Measurements from ENCODE around the gene BEND5.

The BEND5 gene, protein sequence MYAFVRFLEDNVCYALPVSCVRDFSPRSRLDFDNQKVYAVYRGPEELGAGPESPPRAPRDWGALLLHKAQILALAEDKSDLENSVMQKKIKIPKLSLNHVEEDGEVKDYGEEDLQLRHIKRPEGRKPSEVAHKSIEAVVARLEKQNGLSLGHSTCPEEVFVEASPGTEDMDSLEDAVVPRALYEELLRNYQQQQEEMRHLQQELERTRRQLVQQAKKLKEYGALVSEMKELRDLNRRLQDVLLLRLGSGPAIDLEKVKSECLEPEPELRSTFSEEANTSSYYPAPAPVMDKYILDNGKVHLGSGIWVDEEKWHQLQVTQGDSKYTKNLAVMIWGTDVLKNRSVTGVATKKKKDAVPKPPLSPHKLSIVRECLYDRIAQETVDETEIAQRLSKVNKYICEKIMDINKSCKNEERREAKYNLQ

DNA sequence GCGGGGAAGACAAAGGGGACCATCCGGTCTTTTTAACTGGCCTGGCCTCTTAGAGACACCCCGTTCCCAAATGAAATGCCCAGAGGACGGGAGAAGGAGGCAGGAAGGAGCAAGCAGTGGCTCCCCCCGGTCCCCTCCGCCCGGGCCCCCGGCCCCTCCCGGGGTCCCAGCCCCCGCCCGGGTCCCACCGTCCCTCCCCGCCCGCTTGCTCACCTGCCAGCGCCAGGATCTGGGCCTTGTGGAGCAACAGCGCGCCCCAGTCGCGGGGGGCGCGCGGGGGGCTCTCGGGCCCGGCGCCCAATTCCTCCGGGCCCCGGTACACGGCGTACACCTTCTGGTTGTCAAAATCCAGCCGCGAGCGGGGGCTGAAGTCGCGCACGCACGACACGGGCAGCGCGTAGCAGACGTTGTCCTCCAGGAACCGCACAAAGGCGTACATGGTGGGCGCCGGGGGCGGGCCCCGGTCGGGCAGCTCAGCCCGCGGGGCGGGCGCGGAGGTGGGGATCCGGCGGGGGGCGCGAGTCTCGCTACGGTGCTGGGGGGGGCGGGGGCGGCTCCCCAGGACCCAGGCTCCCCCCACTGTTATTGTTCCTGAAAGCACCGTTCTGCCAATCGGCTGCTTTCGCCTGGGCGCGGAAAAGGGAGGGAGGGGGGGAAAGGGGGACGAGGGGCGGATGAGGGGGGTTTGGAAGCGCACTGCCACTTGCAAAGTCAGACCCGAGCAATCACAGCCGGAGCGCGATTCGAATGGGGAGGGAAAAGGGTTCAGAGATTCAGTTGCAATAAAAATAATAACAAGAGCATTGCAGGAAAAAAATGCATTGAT lies at the start of gene BEND5:
Gene BEND5, minus strand, starts transcription at position 499 of the 826 bp plus-strand sequence. Its CDS starts 60 bp downstream, at position 439.
- DNase-seq = peak; percentile 72

GRCh38 chr1:48823168-48823567 lies 46.5 kb upstream of the BEND5 start:
- no peak for DNase-seq

DNA sequence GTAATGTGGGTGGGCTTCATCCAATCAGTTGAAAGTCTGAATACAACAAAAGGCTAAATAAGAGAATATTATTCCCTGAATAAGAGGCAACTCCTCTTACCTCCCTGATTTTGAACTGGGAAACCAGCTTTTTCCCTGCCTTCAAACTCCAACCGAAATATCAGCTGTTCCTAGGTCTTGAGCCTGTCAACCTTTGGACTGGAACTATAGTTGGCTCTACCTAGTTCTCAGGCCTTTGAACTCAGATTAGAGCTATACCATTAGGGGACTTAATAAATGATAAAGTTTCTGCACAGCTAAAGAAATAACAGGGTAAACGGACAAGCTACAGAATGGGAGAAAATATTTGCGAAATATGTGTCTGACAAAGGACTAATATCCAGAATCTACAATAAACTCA lies 43.8 kb upstream of the BEND5 start:
- no peak for DNase-seq

GRCh38 chr1:48817505-48818114 lies 40.9 kb upstream of the BEND5 start:
- DNase-seq = peak; percentile 32

- no peak for DNase-seq
These were observed 34.0 kb upstream of the BEND5 start for GRCh38 chr1:48810740-48811139.

- DNase-seq = no peak
These were observed 31.8 kb upstream of the BEND5 start for GRCh38 chr1:48808496-48808895.

DNA sequence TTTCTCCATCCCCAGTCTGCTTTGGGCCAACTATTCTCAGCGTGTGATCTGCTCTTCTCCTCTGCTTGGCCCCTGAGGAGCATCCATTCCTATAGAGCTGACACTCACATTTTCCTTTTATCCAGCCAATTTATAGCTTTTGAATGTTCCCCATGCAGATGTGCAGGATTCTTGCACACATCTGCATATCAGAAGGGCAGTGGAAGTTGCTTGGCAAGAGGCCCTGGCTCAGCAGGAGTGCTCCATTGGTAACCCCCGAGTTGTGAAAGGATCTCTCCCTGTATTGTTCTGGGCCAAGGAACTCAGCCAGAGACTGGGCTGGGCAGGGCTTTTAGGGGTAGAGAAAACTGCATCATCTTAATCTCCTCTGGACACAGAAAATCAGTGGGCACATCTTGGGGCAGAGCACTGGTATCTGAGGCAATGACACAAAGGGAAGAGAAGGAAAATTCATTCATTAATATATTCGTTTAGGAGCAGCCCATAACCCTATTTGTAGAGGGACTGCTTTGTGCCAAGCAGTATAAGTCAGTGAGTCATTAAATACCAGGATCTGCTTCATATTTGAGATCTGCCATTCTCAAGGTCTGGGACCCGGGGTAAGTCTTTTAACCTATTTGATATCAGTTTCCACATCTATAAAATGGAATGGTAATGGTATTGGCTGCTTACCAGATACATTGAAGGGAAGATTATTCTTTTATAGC lies 31.0 kb upstream of the BEND5 start:
- no peak for DNase-seq

GRCh38 chr1:48803474-48803873 lies 26.8 kb upstream of the BEND5 start:
- DNase-seq = no peak

GRCh38 chr1:48794816-48795215 lies 18.1 kb upstream of the BEND5 start:
- no peak for DNase-seq

DNA sequence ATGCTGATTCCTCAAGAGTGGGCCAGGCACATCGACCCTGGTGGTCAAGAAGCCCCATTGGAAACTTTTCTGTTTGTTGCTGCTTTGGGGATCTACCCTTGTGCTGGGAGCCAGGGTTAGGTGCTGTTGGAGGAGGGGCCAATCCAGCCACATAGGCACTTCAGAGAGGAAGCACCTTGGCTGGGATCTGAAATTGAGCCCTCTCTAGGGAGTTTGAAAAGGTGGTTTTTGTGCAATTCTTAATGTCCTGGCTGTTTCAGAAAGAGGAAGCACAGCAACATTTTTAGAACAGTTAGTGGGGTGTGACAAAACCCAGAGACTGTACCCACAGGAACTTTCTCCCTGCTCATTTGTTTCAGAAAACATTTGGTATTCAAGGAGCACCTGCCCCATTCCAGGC lies 17.2 kb upstream of the BEND5 start:
- DNase-seq = peak; percentile 71

DNA sequence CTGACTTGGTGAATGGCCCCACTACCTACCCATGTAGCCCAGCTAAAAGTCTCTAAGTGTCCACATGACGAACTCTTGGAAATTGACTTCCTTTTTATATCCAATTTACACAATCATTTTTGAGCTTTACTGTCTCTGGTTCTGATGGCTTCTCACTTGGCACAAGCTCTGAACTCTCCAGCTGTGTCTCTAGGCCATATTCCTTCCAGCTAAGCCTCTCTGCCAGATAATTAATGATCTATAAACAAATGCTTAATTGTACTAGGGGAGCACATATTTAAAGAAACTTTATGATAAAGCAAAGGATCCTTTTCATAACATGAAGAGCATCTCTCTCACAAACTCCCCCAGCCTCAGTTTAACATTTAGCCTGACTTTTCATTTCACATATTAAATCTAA lies 16.3 kb upstream of the BEND5 start:
- no peak for DNase-seq

GRCh38 chr1:48790397-48790796 lies 13.7 kb upstream of the BEND5 start:
- no peak for DNase-seq

DNA sequence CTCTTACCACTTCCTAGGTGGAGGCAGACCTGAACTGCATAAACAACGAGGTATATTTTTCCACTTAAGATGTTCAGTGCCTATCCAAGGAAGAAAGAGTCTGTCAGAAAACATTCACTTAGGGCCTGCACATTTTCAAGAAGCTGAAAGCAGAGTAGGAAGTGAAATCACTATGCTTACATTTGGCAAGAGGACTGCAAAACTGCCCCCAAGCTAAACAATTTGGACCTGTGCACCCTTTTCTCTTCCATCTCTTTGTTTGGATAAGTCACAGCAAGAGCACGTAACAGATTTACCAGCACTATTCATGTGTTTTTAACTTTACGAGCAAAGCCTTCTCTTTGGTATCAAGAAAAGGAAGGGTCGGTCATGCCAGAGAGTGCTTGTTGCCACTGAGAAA lies 13.2 kb upstream of the BEND5 start:
- DNase-seq = no peak

- DNase-seq = no peak
These were observed 9.2 kb upstream of the BEND5 start for GRCh38 chr1:48785869-48786268.

GRCh38 chr1:48784301-48784700 lies 7.6 kb upstream of the BEND5 start:
- DNase-seq = no peak

- DNase-seq = no peak
These were observed 666 bp upstream of the BEND5 start for GRCh38 chr1:48777219-48777895.

GRCh38 chr1:48775831-48776392 lies 779 bp downstream of the BEND5 start:
- no peak for DNase-seq

DNA sequence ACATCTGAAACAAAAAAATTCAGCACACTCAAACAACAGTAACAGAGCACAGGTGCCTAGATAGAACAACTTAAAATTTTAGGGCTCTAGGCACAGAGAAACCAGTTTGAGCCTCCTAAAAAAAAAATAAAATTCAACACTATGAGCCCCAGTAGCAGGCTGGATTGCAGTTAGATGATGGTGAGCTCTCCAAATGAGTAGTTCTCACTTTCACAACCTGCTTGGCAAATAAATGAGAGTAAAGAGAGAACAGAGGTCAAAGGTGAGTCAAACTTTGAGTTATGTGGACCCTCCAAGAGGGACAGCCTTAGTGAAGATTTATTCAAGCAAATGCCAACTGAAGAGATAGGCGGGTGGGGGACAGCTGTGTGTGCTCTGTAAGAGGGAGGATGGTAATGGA lies 3.6 kb downstream of the BEND5 start:
- no peak for DNase-seq

GRCh38 chr1:48772211-48772610 lies 4.5 kb downstream of the BEND5 start:
- no peak for DNase-seq

DNA sequence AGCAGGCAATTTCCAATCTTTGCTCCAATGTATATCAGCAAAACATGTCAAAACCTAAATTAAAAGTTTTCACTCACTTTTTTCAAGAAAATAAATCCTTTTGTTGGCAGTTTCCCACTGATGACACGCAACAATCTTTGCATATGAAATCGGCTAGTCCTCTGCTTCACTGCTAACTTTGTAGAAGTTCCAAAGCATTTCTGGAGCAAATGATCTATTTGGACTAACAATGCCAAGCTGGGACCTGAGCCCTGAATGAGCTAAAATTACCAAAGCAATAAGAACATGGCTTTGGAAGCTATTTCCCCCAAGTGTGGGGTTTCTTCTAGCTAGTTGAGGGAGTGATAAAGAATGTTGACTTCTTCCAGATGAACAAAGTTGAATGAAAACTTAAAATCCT lies 5.1 kb downstream of the BEND5 start:
- DNase-seq = no peak

DNA sequence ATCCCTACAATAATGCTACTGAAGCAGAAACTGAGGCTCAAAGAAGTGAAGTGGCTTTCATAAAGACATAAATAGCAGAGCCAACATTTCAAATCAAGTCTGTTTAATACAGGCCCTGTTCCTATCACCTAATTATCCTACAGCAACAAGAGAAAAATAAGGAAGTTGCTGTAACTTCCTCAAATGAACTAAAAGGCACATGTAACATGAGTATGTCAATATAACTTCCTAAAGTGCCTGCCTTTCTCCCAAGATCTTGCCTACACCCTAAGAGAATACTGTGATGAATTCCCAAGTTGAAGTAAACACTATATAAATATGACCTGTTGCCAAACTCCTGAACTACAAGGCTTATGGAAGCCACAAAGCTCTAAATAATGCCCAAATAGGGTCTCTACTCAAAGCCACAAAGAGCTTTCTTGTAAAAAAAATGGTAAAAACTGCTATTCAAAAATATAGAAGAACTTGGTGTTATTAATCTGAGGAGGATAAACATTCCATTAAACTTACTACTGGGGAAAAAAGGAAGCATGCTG lies 8.6 kb downstream of the BEND5 start:
- DNase-seq = no peak

DNA sequence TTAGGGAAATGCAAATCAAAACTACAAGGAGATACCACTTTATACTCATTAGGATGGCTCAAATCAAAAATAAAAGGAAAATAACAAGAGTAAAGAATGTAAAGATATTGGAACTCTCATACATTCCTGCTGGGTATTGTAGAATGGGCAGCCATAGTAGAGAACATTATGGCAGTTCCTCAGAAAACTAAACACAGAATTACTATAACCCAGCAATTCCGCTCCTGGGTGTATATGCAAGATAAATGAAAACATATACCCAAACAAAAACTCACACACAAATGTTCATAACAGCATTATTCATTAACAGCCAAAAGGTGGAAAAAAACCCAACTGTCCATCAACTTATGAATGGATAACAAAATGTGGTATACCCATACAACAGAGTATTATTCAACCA lies 11.4 kb downstream of the BEND5 start:
- no peak for DNase-seq

Measured in CD4-positive, alpha-beta T cell treated with Interleukin-15 for 1 hour (primary cell).